Measurements from ENCODE around the gene SFMBT2.

SFMBT2 gene

DNA sequence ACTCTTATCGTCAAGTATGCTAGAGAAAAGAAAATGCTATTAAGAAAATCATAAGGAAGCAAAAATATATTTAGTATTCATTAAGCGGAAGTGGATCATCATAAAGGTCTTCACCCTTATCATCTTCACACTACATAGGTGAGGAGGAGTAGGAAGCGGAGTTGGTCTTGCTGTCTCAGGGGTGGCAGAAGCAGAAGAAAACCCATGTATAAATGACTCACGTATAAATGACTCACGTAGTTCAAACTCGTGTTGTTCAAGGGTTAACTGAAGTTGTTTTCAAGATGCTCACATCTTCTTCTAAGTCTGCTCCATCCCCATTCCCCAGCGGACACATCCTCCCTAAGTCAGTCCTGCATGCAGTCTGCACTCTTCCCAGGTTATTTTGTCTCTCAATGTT is 72.4 kb downstream of the SFMBT2 start:
- TF ChIP-seq, protein P1, sequence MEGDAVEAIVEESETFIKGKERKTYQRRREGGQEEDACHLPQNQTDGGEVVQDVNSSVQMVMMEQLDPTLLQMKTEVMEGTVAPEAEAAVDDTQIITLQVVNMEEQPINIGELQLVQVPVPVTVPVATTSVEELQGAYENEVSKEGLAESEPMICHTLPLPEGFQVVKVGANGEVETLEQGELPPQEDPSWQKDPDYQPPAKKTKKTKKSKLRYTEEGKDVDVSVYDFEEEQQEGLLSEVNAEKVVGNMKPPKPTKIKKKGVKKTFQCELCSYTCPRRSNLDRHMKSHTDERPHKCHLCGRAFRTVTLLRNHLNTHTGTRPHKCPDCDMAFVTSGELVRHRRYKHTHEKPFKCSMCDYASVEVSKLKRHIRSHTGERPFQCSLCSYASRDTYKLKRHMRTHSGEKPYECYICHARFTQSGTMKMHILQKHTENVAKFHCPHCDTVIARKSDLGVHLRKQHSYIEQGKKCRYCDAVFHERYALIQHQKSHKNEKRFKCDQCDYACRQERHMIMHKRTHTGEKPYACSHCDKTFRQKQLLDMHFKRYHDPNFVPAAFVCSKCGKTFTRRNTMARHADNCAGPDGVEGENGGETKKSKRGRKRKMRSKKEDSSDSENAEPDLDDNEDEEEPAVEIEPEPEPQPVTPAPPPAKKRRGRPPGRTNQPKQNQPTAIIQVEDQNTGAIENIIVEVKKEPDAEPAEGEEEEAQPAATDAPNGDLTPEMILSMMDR (IDR thresholded peaks at IDR 0.05), result no peak

DNA sequence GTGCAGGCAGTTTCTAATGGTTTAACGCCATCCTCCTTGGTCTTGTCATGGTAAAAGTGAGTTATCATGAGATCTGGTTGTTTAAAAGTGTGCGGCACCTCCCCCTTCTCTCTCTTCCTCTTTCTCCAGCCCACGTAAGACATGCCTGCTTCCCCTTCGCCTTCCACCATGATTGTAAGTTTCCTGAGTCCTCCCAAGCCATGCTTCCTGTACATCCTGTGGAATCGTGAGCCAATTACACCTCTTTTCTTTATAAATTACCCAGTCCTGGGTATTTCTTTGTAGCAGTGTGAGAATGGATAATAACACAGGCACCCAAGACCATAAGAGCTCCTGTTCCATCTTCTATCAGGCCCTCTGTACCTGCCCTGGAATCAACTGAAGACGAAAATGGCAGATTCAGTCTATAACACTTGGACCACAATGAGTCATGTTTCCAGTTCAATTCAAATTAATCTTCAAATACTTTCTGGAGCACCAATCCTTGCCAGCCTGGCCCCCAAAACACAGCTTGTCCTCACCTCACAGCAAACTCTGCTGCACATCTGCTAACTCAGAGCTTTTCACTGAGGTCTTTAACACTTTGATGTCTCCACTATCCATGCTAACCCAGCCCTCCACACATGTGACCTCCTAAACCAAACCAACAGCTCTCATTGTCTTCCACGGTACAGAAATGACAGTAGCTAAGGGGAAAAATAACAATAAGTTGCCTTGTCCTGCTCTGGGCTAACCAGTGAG is 73.2 kb downstream of the SFMBT2 start:
- TF ChIP-seq, protein P1 (IDR thresholded peaks at IDR 0.05), result no peak

DNA sequence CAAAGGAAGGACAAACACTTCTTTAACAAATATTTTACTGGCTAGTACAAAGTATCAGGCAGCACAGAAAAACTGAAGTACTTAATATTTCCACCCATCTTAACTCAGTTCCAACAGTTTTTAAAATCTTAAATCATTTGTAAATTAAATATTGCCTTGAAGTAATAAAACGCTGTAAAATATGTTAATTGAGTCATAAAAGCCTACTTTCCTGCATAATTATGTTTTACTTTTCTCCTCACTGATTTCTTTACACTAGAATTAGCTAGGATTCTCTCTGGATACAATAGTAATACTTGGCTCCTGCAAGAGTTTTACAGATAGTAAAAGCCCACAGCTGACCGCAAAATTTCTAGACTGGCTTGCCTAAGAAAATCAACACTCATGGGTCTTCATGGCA is 74.9 kb downstream of the SFMBT2 start:
- TF ChIP-seq, protein P1 (IDR thresholded peaks at IDR 0.05), result no peak

DNA sequence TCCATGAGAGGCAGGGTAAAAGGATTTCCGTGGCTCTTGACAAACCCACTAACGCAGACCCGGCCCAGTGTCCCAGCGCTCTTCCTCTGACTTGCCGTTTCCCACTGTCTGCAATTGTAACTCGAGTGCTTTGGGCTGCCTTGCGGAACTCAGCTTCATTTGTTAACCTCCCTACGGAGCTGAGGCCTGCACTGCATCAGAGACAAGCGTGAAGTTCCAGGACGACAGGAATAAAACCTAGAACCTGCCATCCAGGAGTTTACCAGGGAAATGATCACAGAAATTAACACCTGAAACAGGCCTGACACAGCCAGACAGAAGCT is 76.2 kb downstream of the SFMBT2 start:
- TF ChIP-seq, protein P1 (IDR thresholded peaks at IDR 0.05), result no peak

DNA sequence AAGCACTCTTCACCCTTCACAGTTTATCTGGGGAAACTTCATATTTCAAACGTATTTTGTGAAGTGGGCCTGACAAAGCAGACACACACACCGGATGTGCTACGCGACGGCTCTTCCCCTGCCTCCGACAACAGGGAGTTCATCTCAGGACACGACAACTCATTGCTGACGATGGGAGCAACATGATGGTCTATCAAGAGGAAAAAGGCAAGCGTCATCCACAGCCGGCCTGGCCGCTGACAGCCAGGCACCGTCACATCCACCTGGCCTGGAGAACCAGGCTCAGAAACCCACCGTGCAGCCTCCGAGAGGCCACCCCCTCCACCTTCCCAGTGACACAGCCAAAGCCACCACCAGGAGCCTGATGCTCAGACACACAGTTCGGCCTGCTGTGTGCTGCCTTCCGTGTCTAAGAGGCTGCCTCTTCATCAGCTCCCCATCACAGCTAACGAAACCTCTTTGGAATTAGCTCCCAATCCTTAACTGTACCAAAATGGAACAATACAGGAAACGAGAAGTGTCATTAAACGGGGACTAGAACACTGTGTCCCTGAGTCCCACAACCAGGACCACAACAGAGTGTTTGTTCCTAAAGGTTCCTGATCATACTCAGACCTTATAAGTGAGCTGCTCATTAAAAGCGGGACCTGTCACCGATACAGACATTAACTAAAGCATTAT is 76.7 kb downstream of the SFMBT2 start:
- TF ChIP-seq, protein P1 (IDR thresholded peaks at IDR 0.05), result no peak

DNA sequence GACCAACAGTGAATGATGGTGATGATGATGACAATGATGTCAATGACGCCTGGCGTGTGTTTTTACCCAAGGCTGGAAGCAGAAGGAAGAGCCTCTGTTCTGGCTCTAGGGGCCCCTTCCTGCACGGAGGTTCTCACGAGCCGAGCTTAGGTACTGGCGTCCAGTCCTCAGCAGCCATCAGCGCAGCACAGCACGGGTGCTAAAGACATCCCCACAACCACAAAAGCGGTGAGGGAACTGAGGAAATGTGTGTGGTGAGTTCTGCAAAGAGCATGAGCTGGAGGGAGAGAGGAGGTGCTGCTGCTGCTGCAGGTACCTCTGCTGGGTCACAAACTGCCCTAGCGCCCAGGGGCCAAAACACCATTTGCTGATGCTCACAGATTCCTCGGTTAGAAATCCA is 81.6 kb downstream of the SFMBT2 start:
- TF ChIP-seq, protein P1 (IDR thresholded peaks at IDR 0.05), result no peak

DNA sequence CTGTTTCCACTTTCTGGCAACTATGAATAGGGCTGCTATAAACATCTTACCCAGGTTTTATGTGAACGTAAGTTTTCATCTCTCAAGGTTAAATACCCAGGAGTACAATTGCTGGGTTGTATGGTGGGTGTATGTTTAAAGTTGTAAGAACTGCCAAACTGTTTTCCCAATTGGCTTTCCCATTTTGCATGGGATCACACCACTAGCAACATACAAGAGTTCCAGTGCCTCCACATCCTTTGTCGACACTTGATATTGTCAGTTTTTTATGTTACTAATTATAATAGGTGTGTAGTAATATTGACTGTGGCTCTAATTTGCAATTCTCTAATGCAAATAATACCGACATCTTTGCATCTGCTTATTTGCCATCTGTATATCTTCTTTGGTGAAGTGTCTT is 82.9 kb downstream of the SFMBT2 start:
- TF ChIP-seq, protein P1 (IDR thresholded peaks at IDR 0.05), result no peak

All from LNCAP (cell line).